ENCODE data around the gene SLC25A39. TPM values are rescaled to one million over a fixed set of nuclear protein-coding genes. Genes with fewer than 3 reads are reported as not detected.

SLC25A39 gene
- total and polyA plus RNA-seq, 2 of the 13 experiments (the other 11 are each of a cell fraction or from before 2014, with no cell fraction given): 144 to 151 TPM

- TF ChIP-seq MED1 (CRISPR knock-in tag; IDR thresholded peaks at IDR 0.05) (peak; percentile 55; the same call in 1 of the 2 replicates), ZNF331 (CRISPR knock-in tag; IDR thresholded peaks at IDR 0.05) (peak; percentile 19; the same call in 1 of the 2 replicates), SSRP1 (CRISPR knock-in tag; IDR thresholded peaks at IDR 0.05) (no peak), MYC (CRISPR knock-in tag; IDR thresholded peaks at IDR 0.05; ENCODE audit: borderline replicate concordance) (peak; percentile 76), ZNF329 (CRISPR knock-in tag; IDR thresholded peaks at IDR 0.05; ENCODE audit: low read depth) (0 out of 2 replicates have a peak, but pooled peaks have one; percentile 27), RERE (CRISPR knock-in tag; IDR thresholded peaks at IDR 0.05; ENCODE audit: low read depth) (0 out of 2 replicates have a peak, but pooled peaks have one; percentile 14), SP4 (CRISPR knock-in tag; IDR thresholded peaks at IDR 0.05) (peak; percentile 99), PAX8 (CRISPR knock-in tag; IDR thresholded peaks at IDR 0.05; ENCODE audit: borderline replicate concordance) (peak; percentile 96), ZBTB43 (CRISPR knock-in tag; conservative IDR thresholded peaks at IDR 0.05) (0 out of 2 replicates have a peak, but pooled peaks have one; percentile 18), HINFP (CRISPR knock-in tag; IDR thresholded peaks at IDR 0.05; ENCODE audit: low read depth) (peak; percentile 97), ZHX1 (CRISPR knock-in tag; IDR thresholded peaks at IDR 0.05; ENCODE audit: low read depth) (peak; percentile 53; the same call in 1 of the 2 replicates), ZNF589 (CRISPR knock-in tag; conservative IDR thresholded peaks at IDR 0.05) (0 out of 2 replicates have a peak, but pooled peaks have one; percentile 55), ZNF431 (CRISPR knock-in tag; IDR thresholded peaks at IDR 0.05; ENCODE audit: borderline replicate concordance, low read depth) (no peak), ZMYM4 (CRISPR knock-in tag; IDR thresholded peaks at IDR 0.05) (no peak; the same call in 1 of the 2 replicates), ZNF563 (CRISPR knock-in tag; IDR thresholded peaks at IDR 0.05) (peak; percentile 96), ZNF441 (CRISPR knock-in tag; IDR thresholded peaks at IDR 0.05; ENCODE audit: borderline replicate concordance) (peak; percentile 92; the same call in 1 of the 2 replicates), ATF7-NPFF (CRISPR knock-in tag; IDR thresholded peaks at IDR 0.05; ENCODE audit: low read depth) (peak; percentile 92)
Measured at GRCh38 chr17:44324571-44325275, at the start of gene SLC25A39 (continued).
